VCaP (cell line): ENCODE results near the gene CDH11.

Source experiments
- H3K27ac ChIP-seq: fragments of 450-650 bp; 2 replicates; pipeline ENCODE4 v1.5.1; 2017
- CTCF ChIP-seq: fragments of 450-650 bp; conservative IDR thresholded peaks from 2 replicates; pipeline ENCODE4 v1.5.1; 2017; ENCODE audit warnings: mild to moderate bottlenecking, moderate library complexity

Gene CDH11

GRCh38 chr16:65061263-65061662 lies 60.6 kb downstream of the CDH11 start:
- TF ChIP-seq CTCF = no peak
- no peak overlapping the region for H3K27ac ChIP-seq

GRCh38 chr16:65059406-65059980 lies 62.4 kb downstream of the CDH11 start:
- no peak overlapping the region for H3K27ac ChIP-seq
- no peak for TF ChIP-seq CTCF

- no peak for TF ChIP-seq CTCF
- no peak overlapping the region for H3K27ac ChIP-seq
Observed at GRCh38 chr16:65057184-65057583, 64.7 kb downstream of the CDH11 start.

- H3K27ac ChIP-seq = no peak overlapping the region
Observed at GRCh38 chr16:65054457-65054856, 67.4 kb downstream of the CDH11 start.

GRCh38 chr16:65049679-65050078 lies 72.2 kb downstream of the CDH11 start:
- H3K27ac ChIP-seq = no peak overlapping the region
- no peak for TF ChIP-seq CTCF

More at GRCh38 chr16:65054457-65054856, 67.4 kb downstream of the CDH11 start:
- no peak for TF ChIP-seq CTCF

- H3K27ac ChIP-seq = no peak overlapping the region
- TF ChIP-seq CTCF = no peak
Observed at GRCh38 chr16:65045961-65046360, 75.9 kb downstream of the CDH11 start.

- no peak for TF ChIP-seq CTCF
- no peak overlapping the region for H3K27ac ChIP-seq
Observed at GRCh38 chr16:65044873-65045272, 77.0 kb downstream of the CDH11 start.
